ENCODE measurements around the gene AP3D1. TPM values are rescaled to one million over a fixed set of nuclear protein-coding genes. Genes with fewer than 3 reads are reported as not detected.

The AP3D1 gene
- total and polyA plus RNA-seq, 2 donors from 2014 or later = 68.4 to 125 TPM

DNA sequence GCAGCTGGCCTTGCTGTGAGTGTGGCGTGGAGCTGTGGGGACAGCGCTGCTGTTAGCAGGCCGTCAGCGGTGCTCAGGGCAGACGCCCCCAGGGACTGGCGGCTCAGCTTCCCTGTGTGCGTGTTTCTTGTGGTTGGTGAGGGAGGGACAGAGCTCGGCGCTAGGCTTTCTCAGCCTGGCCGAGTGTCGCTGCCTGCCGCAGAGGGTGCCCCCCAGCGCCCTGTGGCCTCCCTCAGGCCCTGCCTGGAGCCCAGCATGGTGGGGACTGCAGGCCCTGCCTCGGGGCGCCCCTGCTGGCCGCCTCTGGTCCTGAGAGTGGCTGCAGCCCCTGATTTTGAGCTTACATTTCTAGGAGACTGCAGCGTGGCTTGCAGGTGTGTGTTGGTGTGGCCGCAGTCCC, 47.8 kb upstream of the AP3D1 start:
- TF ChIP-seq, protein P1, sequence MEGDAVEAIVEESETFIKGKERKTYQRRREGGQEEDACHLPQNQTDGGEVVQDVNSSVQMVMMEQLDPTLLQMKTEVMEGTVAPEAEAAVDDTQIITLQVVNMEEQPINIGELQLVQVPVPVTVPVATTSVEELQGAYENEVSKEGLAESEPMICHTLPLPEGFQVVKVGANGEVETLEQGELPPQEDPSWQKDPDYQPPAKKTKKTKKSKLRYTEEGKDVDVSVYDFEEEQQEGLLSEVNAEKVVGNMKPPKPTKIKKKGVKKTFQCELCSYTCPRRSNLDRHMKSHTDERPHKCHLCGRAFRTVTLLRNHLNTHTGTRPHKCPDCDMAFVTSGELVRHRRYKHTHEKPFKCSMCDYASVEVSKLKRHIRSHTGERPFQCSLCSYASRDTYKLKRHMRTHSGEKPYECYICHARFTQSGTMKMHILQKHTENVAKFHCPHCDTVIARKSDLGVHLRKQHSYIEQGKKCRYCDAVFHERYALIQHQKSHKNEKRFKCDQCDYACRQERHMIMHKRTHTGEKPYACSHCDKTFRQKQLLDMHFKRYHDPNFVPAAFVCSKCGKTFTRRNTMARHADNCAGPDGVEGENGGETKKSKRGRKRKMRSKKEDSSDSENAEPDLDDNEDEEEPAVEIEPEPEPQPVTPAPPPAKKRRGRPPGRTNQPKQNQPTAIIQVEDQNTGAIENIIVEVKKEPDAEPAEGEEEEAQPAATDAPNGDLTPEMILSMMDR (IDR thresholded peaks at IDR 0.05; ENCODE audit: borderline replicate concordance, extremely low read depth, insufficient read depth) = no peak
- DNase-seq = no peak
- no peak overlapping the region for H3K27ac ChIP-seq (ENCODE audit: low read depth in 2 of 2, low read length in 2 of 2)
- no peak overlapping the region for H3K4me3 ChIP-seq (ENCODE audit: low read length in 3 of 3)
- peaks cover 0 to 4% (median 4%) of the 10 kb centered on the region in 3 donors for H3K36me3 ChIP-seq (ENCODE audit: control insufficient read depth in 2 of 3, insufficient read depth in 3 of 3, low read length in 3 of 3)
- H3K9me3 ChIP-seq (ENCODE audit: control insufficient read depth in 2 of 3, insufficient read depth in 1 of 3, low read length in 3 of 3) = no peaks in the 10 kb centered on the region
- FAIRE-seq = no peak
- intact Hi-C loops (cut with DNase I) = no loop called here
- no peaks in the 10 kb centered on the region for H3K4me1 ChIP-seq (ENCODE audit: control insufficient read depth in 2 of 3, insufficient read depth in 2 of 3, low read depth in 1 of 3, low read length in 3 of 3)
- H3K27me3 ChIP-seq (ENCODE audit: control insufficient read depth, insufficient read depth, low read length) = no peaks in the 10 kb centered on the region
- no peak overlapping the region for H3K9ac ChIP-seq (ENCODE audit: low read length in 3 of 3)

- intact Hi-C loops (cut with DNase I) = no loop called here
- Histone ChIP-seq H3K9ac (ENCODE audit: low read length in 3 of 3) (no peak overlapping the region), H3K27ac (ENCODE audit: low read depth in 2 of 2, low read length in 2 of 2) (no peak overlapping the region), H3K27me3 (ENCODE audit: control insufficient read depth, insufficient read depth, low read length) (no peaks in the 10 kb centered on the region), H3K4me3 (ENCODE audit: low read length in 3 of 3) (no peak overlapping the region), H3K9me3 (ENCODE audit: control insufficient read depth in 2 of 3, insufficient read depth in 1 of 3, low read length in 3 of 3) (no peaks in the 10 kb centered on the region), H3K4me1 (ENCODE audit: control insufficient read depth in 2 of 3, insufficient read depth in 2 of 3, low read depth in 1 of 3, low read length in 3 of 3) (no peaks in the 10 kb centered on the region), H3K36me3 (ENCODE audit: control insufficient read depth in 2 of 3, insufficient read depth in 3 of 3, low read length in 3 of 3) (peaks cover 0 to 10% (median 5%) of the 10 kb centered on the region in 3 donors)
- no peak for DNase-seq
- FAIRE-seq = no peak
- TF ChIP-seq, protein P1 (IDR thresholded peaks at IDR 0.05; ENCODE audit: borderline replicate concordance, extremely low read depth, insufficient read depth) = no peak
Observed at GRCh38 chr19:2198317-2198716, 47.0 kb upstream of the AP3D1 start.

DNA sequence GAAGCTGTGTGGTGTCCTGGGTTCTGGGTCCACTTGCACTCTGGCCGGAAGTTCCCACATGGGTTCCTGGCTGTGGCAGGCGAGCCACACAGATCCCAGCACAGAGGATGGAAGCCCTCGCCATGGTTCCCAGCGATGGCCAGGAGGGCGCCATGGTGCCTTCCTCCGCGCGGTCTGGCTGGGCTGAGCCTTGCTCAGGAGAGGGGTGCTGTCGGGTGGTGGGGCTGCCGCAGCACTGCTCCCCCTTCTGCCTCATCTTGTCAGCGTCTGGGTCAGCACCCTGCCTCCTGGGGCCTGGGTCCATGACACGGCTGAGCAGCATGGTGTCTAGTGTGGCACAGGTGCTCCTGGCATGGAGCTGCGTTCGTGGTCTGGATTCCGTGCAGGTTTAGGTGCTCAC, 45.9 kb upstream of the AP3D1 start:
- intact Hi-C loops (cut with DNase I) = no loop called here
- no peaks in the 10 kb centered on the region for H3K9me3 ChIP-seq (ENCODE audit: control insufficient read depth in 2 of 3, insufficient read depth in 1 of 3, low read length in 3 of 3)
- H3K4me3 ChIP-seq (ENCODE audit: low read length in 3 of 3) = no peak overlapping the region
- FAIRE-seq (no peak), DNase-seq (no peak)
- no peak overlapping the region for H3K27ac ChIP-seq (ENCODE audit: low read depth in 2 of 2, low read length in 2 of 2)
- H3K36me3 ChIP-seq (ENCODE audit: control insufficient read depth in 2 of 3, insufficient read depth in 3 of 3, low read length in 3 of 3) = peaks cover 0 to 15% (median 5%) of the 10 kb centered on the region in 3 donors
- H3K9ac ChIP-seq (ENCODE audit: low read length in 3 of 3) = no peak overlapping the region
- TF ChIP-seq, protein P1 (IDR thresholded peaks at IDR 0.05; ENCODE audit: borderline replicate concordance, extremely low read depth, insufficient read depth) = no peak
- H3K27me3 ChIP-seq (ENCODE audit: control insufficient read depth, insufficient read depth, low read length) = no peaks in the 10 kb centered on the region
- no peaks in the 10 kb centered on the region for H3K4me1 ChIP-seq (ENCODE audit: control insufficient read depth in 2 of 3, insufficient read depth in 2 of 3, low read depth in 1 of 3, low read length in 3 of 3)

- no peak for FAIRE-seq
- H3K27ac ChIP-seq (ENCODE audit: low read depth in 2 of 2, low read length in 2 of 2) = no peak overlapping the region
- TF ChIP-seq, protein P1 (IDR thresholded peaks at IDR 0.05; ENCODE audit: borderline replicate concordance, extremely low read depth, insufficient read depth) = no peak
- H3K9ac ChIP-seq (ENCODE audit: low read length in 3 of 3) = no peak overlapping the region
- DNase-seq = no peak
- H3K9me3 ChIP-seq (ENCODE audit: control insufficient read depth in 2 of 3, insufficient read depth in 1 of 3, low read length in 3 of 3) = no peaks in the 10 kb centered on the region
- intact Hi-C loops (cut with DNase I) = no loop called here
- no peaks in the 10 kb centered on the region for H3K4me1 ChIP-seq (ENCODE audit: control insufficient read depth in 2 of 3, insufficient read depth in 2 of 3, low read depth in 1 of 3, low read length in 3 of 3)
- no peaks in the 10 kb centered on the region for H3K27me3 ChIP-seq (ENCODE audit: control insufficient read depth, insufficient read depth, low read length)
- H3K4me3 ChIP-seq (ENCODE audit: low read length in 3 of 3) = no peak overlapping the region
- H3K36me3 ChIP-seq (ENCODE audit: control insufficient read depth in 2 of 3, insufficient read depth in 3 of 3, low read length in 3 of 3) = peaks cover 0 to 24% (median 13%) of the 10 kb centered on the region in 3 donors
Observed at GRCh38 chr19:2195914-2196313, 44.5 kb upstream of the AP3D1 start.
